OCI-M2 (cell line): ENCODE data around the gene DCAF8.

Experiments used
- DNase-seq: peaks from one replicate; lab custom pipeline; 2025; ENCODE audit not compliant: unreplicated experiment; lab: John Stamatoyannopoulos, UW

DCAF8 gene

DNA sequence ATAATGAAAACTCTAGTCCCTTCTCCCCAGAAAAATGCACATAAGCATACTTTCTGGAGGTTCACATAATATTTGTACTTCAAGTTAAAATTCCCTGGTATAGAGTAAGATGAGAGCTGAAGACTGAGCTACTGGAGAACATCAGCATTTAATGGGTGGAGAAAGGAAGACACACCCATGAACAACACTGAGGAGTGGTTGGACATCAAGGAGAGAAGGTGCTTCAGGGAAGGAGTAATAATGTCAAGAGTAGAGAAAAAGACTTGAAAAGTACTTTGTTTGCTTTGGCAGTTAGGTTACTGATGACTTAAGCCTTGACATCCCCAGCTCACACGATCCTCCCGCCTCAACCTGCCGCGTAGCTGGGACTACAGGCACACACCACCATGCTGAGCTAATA lies 35.3 kb downstream of the DCAF8 start:
- DNase-seq: no peak

DNA sequence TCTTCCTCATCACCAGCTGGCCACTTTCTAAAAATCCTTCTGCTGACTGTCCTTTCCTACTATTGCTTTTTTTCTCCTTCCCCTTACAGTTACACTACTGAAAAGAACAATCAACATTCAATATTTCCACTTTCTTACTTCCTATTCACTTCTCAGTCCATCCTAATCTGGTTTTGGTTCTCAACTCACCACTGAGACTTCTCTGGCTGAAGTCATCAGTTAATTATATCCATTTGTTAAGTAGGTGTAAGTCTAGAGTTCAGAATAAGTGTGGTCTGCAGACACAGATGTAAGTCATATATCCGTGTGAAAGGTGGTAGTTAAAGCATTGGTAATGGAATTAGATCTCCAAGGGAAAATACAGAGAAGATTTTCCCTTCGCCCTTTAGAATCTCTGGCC lies 35.7 kb downstream of the DCAF8 start:
- DNase-seq: no peak

DNA sequence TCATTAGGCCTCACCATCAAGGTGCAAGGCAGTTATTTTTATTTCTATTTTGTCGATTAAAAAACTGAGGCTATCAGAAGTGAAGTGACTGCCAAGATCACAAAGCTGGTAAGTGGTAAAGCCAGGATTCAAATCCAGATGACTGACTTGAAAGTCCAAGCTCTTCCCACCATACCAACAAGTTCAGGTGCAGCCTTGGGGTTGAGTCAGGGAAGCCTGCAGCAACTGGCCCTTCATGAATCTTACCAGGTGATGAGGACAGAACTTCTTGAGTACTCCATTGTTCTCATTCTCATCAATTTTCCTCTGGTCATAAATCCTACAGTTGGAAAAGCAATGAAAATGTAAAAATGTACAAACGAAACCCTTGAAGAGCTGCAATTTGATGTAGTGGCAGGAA lies 37.0 kb downstream of the DCAF8 start:
- DNase-seq: no peak

DNA sequence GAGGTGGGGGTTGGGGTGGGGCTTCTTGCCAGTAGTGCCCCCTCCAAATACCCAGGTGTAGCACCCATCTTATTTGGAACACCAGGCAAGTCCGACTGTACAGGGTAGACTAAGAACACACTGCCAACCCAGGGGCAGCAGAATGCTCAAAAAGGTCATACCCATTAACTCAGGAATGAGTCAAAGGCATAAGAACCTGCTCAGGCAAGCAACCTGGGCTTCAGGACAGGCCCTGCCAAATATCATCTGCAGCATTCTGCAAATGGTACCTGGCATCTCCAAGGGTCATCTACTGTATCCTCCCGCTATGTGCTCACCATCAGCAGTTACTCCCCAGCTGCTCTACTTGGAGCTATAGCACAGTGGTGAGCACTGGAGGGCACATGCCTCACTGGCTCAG lies 37.7 kb downstream of the DCAF8 start:
- DNase-seq: no peak

DNA sequence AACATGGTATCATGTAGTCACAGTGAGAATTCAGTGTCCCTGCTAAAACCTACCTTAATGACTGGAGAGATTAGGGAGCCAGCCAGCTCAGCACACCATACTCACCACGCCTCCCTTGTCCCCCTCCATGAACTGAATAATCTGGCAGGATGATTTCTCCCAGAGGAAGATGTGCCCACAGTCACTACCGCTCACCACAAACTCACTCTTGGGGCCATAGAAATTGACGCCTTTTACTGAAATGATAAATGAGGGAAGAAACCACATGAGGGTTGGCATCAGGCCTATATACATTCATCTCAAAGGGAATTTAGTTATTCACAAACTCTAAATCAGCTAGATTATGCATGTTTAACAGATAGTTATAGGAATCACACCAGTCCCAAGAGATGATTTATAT lies 39.8 kb downstream of the DCAF8 start:
- no peak for DNase-seq

DNA sequence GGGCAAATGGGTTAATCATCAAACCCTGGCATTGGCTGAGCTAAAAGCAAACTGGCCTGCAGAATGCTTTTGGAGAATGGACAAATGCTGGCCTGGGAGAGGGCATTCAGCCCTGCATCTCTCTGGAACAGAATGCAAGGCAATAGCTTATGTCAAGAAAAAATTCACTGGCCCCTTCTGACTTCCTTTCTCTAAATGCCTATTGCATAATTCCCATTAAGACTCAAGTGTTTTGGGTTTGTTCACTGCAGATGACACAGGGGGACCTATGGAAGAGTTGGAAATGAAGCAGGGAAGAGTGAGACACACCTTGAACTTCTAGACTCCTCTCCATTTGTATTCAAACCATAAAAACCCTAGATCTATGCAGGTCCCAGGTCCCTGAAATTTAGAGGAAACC lies 41.3 kb downstream of the DCAF8 start:
- DNase-seq: no peak

DNA sequence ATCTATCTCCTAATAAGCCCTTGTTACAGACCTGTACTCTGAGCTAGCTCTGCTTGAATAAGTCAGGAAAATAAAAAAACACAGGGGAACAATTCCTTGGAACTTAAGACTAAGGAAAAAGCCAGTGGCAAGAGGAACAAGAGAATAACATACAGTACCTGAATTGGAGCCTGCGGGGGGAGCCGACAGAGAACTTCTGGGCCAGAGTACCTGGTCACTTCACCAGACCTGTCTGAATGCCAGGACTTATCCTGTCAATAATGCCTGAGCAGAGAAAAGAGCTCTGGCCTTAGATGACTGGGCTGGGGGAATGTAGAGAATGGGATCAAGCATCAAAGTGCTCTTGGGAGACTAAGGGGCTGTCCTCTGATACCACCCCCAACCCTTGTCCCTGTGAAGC lies 42.0 kb downstream of the DCAF8 start:
- no peak for DNase-seq

DNA sequence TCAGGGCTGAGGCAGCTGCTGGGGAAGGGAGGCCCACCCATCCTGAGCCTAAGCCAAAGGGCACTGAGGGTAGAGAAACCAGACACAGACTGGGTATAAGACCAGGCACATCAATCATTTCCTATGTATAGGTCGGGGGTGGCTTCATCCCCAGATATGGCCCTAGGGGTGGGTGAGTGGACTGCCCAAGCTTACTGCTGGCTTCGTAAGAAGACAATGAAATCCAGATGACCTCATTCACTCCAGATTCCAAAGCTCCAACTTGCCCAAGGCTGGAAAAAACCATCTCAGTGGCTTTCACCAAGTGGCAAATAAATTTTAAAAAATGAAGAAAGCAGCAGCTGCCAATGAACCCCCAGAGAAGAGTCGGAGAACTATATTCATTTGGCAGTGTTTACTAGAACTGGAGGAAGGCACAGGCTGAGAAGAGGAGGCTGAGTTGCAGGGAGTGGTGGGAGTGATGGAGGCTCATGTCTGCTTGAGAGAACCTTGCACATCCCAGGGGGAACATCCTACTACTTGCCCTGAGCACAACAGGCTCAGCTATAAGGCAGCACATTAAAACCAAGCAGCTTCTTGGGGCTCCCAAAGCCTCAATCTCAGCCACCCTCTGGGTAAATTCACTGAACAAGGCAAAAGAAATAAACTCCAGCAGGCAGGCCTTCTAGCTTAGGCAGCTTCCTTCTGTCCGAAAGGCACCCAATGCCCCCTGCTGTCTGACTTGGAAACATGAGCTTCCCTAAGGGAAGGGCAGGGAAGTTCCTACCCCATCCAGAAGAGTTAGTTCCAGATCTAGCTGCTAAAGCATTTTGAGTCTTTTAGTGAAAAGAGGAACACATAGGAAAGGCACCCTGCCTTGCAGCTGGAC lies 43.1 kb downstream of the DCAF8 start:
- no peak for DNase-seq

DNA sequence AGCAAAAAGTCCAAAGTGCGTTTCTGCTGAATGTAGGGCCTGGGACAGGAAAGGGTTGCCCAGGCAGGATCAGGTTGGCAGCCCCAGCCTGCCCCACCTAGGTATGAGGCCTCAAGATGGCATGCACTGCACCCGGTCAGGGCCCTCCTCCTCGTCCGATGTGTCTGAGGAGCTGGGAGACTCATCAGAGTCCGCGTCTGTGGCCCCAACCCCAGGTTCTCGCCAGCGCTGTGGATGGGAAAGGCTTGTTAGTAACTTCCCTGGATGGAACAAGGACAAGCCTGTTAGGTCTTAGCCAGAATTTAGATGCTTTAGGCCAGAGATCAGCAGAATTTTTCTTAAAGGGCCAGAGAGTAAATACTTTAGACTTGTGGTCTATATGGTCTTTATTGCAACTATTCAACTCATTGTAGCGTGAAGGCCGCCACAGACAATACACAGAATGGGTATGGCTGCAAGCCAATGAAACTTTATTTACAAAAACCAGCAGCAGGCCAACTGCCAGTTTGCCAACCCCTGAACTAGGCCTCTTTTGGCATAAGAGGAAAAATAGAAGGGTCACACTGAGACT lies 44.8 kb downstream of the DCAF8 start:
- no peak for DNase-seq

DNA sequence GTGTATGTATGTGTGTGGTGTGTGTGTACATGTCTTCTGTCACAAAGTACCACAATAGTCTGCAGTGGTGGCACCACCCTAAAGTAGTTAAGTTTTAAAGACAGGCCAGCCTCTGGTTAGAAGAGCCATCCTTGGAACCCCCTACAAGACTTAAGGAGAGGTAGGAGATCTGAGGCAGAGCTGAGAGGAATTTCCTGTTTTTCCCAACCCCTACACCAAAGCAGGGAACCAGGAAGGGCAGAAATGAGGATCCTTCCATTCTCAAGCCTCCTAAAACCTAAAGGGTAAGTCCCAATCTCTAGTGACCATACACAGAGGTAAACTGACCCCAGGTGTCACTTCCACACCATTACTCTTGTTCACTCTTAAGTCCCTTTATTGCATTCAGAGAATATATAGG lies 46.0 kb downstream of the DCAF8 start:
- no peak for DNase-seq

DNA sequence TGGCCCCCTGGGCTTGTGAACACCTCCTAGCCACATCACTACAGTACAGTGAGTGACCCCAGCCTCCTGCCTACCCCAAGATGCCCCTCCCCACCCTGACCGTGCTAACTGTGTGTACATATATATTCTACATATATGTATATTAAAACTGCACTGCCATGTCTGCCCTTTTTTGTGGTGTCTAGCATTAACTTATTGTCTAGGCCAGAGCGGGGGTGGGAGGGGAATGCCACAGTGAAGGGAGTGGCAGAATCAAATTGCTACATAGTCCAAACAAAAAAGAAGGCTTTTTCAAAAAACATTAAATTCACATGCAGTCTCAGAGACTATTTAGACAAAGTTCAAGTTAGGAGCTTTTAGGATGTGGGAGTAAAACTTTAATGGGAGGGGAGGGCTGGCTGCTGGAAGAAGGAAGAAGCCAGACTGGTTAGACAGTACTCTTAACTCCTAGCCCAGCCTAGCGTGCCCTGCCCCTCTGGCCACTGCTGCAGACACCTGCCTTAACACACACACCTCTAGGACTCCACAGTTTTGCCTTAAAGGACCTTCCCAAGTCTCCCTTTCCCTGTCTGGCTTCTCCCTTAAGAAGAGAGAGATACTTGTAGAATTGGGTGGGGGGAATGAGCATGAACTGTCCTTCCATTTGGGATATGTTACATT lies 47.7 kb downstream of the DCAF8 start:
- no peak for DNase-seq

DNA sequence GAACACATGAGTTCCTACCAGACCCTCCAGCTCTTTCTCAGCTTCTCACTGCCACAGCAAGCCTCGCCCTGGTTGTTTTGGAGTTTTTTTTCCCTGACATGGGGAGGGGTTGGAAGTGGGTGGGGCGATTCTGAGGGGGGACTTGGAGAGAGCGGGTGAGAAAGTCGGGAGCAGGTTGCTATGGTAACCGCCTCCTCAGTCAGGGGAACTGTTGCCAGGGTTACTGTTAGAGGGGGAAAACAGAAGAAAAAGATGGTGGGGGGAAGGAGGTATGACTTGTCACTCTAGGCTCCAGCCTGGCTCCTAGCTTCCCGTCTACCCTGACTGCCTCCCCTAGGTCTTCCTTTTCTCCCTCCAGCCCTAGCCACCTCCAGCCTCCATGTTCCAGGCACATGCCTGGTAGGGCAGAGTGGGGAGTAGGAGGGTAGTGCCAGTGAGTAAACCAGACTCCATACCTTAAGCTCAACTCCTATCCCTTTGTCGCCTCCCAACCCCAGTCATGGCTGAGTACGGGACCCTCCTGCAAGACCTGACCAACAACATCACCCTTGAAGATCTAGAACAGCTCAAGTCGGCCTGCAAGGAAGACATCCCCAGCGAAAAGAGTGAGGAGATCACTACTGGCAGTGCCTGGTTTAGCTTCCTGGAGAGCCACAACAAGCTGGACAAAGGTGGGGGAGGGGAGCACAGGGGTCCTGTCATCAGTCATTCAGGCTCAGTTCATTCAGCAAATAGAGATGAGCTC lies 51.1 kb downstream of the DCAF8 start:
- DNase-seq: no peak

DNA sequence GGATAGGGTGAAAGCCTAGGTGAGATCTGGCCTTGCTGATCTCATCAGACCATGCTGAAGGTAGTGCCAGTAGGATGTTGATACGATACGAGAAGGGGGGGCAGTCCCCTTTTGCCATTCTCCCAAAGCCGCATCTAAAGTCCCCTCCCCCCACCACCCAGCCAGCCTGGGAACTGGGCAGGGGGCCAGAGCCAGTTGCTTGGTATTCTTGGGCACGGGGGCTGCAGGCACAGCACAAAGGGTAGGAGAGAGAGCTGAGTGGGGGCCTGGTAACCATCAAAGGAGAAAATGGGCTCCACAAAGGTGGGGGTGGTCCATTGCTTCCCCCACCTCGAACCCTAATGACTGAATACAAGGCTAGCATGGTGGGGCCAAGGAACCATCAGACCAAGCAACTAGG lies 51.8 kb downstream of the DCAF8 start:
- DNase-seq: no peak

DNA sequence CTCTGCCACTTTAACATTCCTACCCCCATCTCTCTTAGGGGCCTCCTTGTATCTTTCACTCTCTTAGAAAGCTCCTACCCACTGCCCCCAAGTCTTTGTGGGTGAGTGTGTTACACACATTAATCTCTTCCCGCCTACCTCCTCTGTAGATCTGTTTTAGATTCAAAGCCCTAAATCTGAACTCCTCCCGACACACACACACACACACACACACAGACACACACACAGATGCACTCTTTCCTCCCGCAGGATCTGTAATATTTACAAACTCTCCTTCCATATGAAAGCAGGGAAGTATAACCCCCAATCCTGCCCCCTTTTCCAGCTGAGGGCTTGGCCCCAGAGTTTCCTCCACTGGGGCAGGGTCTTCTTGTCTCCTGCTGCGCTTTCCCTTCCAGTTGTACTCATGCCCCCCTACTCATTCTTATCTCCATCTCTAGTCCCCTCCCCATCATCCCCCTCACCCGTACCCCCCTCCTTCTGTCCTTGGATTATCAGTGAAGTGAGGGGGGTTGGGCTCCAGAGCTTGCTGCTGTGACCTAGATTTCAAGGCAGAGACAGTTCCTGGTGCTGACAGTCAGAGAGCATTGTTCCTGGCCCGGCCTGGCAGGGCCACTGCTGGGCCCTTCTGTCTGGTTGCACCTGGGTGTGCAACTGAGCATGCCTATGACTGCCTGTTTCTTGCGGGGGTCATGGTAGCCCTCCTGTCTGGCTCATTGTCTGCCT lies 52.9 kb downstream of the DCAF8 start:
- no peak for DNase-seq

DNA sequence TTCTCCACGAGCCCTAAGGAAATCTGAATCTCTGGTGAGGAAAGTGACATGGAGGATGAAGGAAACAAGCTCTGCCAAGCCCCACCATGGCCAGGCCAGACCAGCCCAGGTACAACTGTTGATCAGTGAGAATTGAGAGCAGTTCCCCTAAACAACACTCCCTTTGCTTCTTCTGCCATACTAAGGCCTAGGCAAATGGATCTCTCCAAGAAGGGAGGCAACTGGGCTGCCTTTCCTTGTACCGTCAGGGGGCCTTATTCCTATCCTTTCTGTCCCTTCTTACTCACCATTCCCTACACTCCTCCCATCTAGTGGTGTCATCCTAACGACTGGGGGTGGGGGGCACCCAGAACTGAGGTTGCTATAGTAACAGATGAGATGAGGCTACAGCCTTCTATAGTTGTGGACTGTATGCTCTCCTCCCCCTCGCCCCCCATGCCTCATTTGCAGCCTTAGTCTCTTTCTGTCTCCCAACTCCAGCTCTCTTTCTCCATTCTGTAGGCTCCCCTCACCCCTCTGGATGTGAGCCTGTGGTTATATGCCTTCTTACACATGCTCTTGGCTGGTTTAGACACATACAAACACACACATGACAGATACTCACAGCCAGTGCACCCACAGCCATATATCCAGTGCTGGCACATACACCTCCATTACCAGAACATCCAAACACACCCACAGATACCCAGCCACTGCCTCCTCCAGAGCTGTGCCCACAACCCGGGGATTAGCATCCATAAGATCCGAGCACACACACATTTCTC lies 53.6 kb downstream of the DCAF8 start:
- DNase-seq: no peak

DNA sequence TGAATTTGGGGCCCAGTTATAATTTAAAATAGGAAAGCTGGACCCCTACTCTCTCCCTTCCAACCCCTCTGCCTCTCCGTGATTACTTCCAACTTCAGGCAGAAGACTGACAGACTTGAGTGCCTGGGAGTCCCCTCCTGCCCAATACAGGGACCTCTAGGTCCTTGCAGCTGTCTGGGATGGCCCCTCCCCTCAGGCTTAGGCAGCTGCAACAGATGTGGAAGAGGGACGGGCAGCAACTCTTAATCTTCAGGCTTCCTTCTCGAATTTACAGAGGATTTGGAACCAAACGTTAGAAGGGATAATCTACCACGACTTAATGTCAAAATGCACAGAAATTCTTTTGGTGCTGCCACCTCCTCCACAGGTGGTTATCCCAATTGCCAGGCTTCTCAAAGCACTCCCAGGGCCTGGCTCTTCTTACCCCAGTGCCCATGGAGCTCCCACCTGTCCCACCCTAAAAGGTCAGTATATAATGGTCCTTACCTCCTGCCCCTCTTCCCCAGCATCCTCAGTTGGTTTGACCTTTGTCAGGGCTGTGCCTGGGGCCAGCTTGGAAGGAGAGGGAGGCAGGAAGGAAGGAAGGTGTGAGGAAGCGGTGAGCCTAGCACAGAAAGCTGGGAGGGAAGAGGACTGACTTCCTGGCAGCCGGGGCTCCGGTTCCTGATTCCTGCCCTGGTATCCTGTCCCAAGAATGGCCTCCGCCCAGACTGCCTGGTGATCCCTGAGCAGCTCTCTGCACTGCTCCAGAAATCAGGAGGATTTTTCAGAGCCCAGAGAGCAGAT lies 54.4 kb downstream of the DCAF8 start:
- DNase-seq: no peak

DNA sequence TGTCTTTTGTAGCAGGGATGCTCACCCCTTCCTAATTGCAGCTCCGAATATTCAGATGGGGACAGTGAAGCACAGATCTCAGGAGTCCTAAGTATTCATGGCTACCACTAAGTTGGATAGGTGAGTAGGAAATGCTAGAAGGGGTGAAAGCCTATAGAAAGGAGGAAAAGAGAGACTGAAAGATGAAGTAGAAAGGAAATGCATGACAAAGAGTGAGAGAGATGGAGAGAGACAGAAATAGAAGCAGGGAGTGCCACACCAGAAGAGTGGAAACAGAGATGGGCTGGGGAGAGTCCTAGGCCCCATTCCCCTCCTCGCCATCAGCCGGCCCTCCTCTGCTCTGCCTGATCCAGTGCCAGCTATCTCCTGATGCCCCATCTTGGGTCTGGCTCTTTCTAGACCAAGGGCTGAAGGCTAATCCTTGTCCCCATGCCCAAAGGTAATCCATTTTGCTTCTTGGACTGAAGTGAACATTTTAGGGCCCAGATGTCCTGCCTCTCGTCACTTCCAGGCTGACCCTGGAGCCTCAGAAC lies 55.2 kb downstream of the DCAF8 start:
- DNase-seq: no peak

DNA sequence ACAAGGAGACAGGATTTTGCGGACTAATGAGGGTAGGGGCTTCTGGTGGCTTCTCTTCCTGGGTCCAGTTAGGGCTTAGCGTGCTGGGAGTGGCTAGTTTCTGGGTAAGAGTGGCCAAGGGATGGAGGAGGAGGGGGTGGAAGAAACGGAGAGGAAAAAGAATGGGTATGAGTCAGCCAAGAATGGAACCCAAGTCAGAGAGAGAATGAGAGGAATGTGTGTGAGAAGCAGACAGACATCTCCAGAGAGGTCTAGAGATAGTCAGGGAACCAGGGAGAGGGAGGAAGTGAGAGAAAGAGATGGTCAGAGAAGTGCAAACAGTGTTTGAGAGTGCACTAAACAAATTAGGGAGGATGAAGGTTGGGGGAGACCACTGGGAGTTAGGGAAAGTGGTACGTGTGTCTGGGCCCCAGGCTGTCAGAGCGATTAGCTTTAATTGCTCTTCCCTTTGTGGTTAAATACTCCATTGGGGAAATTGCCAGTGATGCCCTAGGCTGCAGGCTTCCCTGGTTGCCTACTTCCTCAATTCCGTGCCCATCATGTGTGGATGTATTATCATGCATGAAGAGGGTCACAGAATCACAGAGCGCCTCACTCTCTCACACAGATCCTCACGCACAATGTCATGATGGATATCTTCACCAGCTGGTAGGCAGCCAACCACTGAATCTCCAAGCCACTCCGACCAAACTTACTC lies 55.8 kb downstream of the DCAF8 start:
- no peak for DNase-seq

DNA sequence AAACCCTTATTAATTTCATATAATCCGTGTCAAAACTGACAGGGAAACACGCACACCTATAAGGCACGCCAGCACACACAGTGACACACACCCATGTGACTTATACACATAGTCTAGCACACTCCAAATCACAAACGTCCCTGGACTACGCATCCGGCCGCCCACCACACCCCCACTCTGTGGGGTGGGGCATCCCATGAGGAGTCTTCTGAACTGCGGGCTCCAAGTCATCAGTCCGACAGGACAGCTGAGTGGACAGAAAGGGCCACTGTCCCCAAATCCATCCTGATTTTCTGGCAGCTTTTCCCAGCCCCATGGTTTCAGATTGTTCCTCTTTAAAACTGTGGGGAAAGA lies 56.3 kb downstream of the DCAF8 start:
- no peak for DNase-seq
